ENCODE data around the gene SLC12A2. TPM values are rescaled to one million over a fixed set of nuclear protein-coding genes. Genes with fewer than 3 reads are reported as not detected.

SLC12A2 gene
- total and polyA plus RNA-seq, 2 of the 4 experiments (the other 2 are of a cell fraction), result 5.6 to 30.3 TPM

- H3K14ac ChIP-seq (replicated peaks; ENCODE audit: low read depth, low read length), result no peak overlapping the region
- ATAC-seq (ENCODE audit: low read depth) (no peak), DNase-seq (no peak)
- H2AFZ ChIP-seq (replicated peaks; ENCODE audit: low read length, poor library complexity), result no peak overlapping the region
- H3K4ac ChIP-seq (ENCODE audit: low read depth, low read length), result no peak overlapping the region
- H3K4me1 ChIP-seq (ENCODE audit: control insufficient read depth, insufficient read depth, low read length), result peaks cover 3% of the 10 kb centered on the region; the same call in 1 of the 2 replicates
- H3K27ac ChIP-seq (ENCODE audit: insufficient read depth, low read length), result no peak overlapping the region
- no peak overlapping the region for H3K56ac ChIP-seq (ENCODE audit: extremely low read depth, insufficient read depth, low read length)
- no peak overlapping the region for H3K18ac ChIP-seq (ENCODE audit: low read depth, low read length)
- TF ChIP-seq BHLHE40 (IDR thresholded peaks at IDR 0.05; ENCODE audit: low read depth, low read length), result no peak
- no peak for TF ChIP-seq CEBPB (IDR thresholded peaks at IDR 0.05; ENCODE audit: low read depth, low read length)
- TF ChIP-seq RCOR1 (IDR thresholded peaks at IDR 0.05; ENCODE audit: insufficient replicate concordance, low read length), result no peak
- no peak for TF ChIP-seq POLR2A (IDR thresholded peaks at IDR 0.05; ENCODE audit: low read depth, low read length)
- TF ChIP-seq ELK1 (IDR thresholded peaks at IDR 0.05; ENCODE audit: borderline replicate concordance, low read depth, low read length), result no peak
- no peak for TF ChIP-seq USF2 (IDR thresholded peaks at IDR 0.05; ENCODE audit: low read depth, low read length)
- TF ChIP-seq NFE2L2 (IDR thresholded peaks at IDR 0.05; ENCODE audit: low read depth, low read length), result no peak
- TF ChIP-seq FOS (IDR thresholded peaks at IDR 0.05; ENCODE audit: low read depth, low read length), result no peak
- no peak for TF ChIP-seq MAZ (IDR thresholded peaks at IDR 0.05; ENCODE audit: borderline replicate concordance, low read depth, low read length)
- no peak for TF ChIP-seq SMC3 (IDR thresholded peaks at IDR 0.05; ENCODE audit: low read depth, low read length)
- no peak for TF ChIP-seq RAD21 (IDR thresholded peaks at IDR 0.05; ENCODE audit: low read length)
- no peak overlapping the region for H4K91ac ChIP-seq (ENCODE audit: insufficient read depth, low read depth, low read length)
- no TSS peak for BruUV-seq (replicated peaks)
- dilution Hi-C loops (cut with HindIII; ENCODE audit: low sequenced_read_pairs, unreplicated experiment) (no loop called here), intact Hi-C loops (cut with micrococcal nuclease) (no loop called here), in situ Hi-C loops (cut with MboI; ENCODE audit: low sequenced_read_pairs) (loop anchor here (10.0 kb wide), 1 partner anchor 291 kb away; no protein-coding TSS in a partner anchor)
- H3K4me2 ChIP-seq (ENCODE audit: low read depth, low read length), result no peak overlapping the region
- H2AK5ac ChIP-seq (ENCODE audit: low read depth, low read length), result no peak overlapping the region
- POLR2A ChIA-PET (ENCODE audit: unreplicated experiment), result no interaction called here
- H2BK15ac ChIP-seq (ENCODE audit: low read depth, low read length), result no peak overlapping the region
- no peak overlapping the region for H3K4me3 ChIP-seq (ENCODE audit: insufficient read depth, low read depth, low read length)
- CTCF ChIA-PET, result no interaction called here
- no CpG with 5 or more reads among the region's 1 CpG for WGBS, 2 experiments (ENCODE audit: extremely low coverage in 2 of 2, insufficient read length in 1 of 2)
- H2BK20ac ChIP-seq (ENCODE audit: low read depth, low read length), result no peak overlapping the region
- H3K9me3 ChIP-seq (ENCODE audit: control insufficient read depth, insufficient read depth, low read length), result no peaks in the 10 kb centered on the region
- H3K9me1 ChIP-seq (ENCODE audit: insufficient read depth, low read length), result no peaks in the 10 kb centered on the region
- no peaks in the 10 kb centered on the region for H3K79me1 ChIP-seq (ENCODE audit: low read depth in 1 of 2, low read length in 2 of 2)
- H4K8ac ChIP-seq (ENCODE audit: low read depth in 2 of 2, low read length in 2 of 2), result no peak overlapping the region
- no peaks in the 10 kb centered on the region for H4K20me1 ChIP-seq (ENCODE audit: insufficient read depth, low read length)
- H2AK9ac ChIP-seq (replicated peaks; ENCODE audit: low read depth, low read length, poor library complexity), result no peak overlapping the region
- no peak overlapping the region for H2BK5ac ChIP-seq (ENCODE audit: low read depth, low read length, poor library complexity, severe bottlenecking)
- H2BK120ac ChIP-seq (ENCODE audit: low read depth, low read length), result no peak overlapping the region
- H3K23ac ChIP-seq (ENCODE audit: low read depth, low read length), result no peak overlapping the region
- H4K5ac ChIP-seq (ENCODE audit: low read depth, low read length), result no peak overlapping the region
- H3K36me3 ChIP-seq (ENCODE audit: control insufficient read depth, insufficient read depth, low read length), result no peaks in the 10 kb centered on the region
- no peaks in the 10 kb centered on the region for H3K27me3 ChIP-seq (ENCODE audit: control insufficient read depth, insufficient read depth, low read length)
- H3K9ac ChIP-seq (ENCODE audit: low read depth, low read length), result no peak overlapping the region
These were observed 111.8 kb downstream of the SLC12A2 start for GRCh38 chr5:128195316-128195715.

Measured in IMR-90 (cell line).